Naive B cell (primary cell): ENCODE measurements around the gene PALM2AKAP2. TPM values are rescaled to one million over a fixed set of nuclear protein-coding genes. Genes with fewer than 3 reads are reported as not detected.

Source experiments
- ATAC-seq, 2 donors: fragments of 150-1000 bp; cut with Tn5 transposase; 2 replicates each; pipeline ENCODE4 v1.10.0; 2021; ENCODE audit warnings: low read depth in 2 of 2, mild to moderate bottlenecking in 2 of 2, moderate library complexity in 2 of 2
- DNase-seq: peaks from one replicate; pipeline ENCODE4 v3.0.0; 2022
- H3K27ac Mint-ChIP-seq, 6 donors: one replicate each; pipeline ENCODE4 v1.8.0; 2020 to 2022; ENCODE audit warnings: mild to moderate bottlenecking in 6 of 6, mixed read lengths in 6 of 6, moderate library complexity in 5 of 6, inconsistent platforms in 2 of 6
- H3K27me3 Mint-ChIP-seq, 3 donors: one replicate each; pipeline ENCODE4 v1.8.0; 2021 to 2022; ENCODE audit warnings: mixed read lengths in 3 of 3, mild to moderate bottlenecking in 1 of 3
- H3K36me3 Mint-ChIP-seq, 2 donors: one replicate each; pipeline ENCODE4 v1.8.0; 2020 to 2022; ENCODE audit warnings: mixed read lengths in 2 of 2, inconsistent platforms in 1 of 2, mild to moderate bottlenecking in 1 of 2
- H3K4me1 Mint-ChIP-seq, 3 donors: one replicate each; pipeline ENCODE4 v1.8.0; 2020 to 2022; ENCODE audit warnings: mixed read lengths in 3 of 3, inconsistent platforms in 1 of 3, mild to moderate bottlenecking in 1 of 3, moderate library complexity in 1 of 3
- H3K4me3 Mint-ChIP-seq, 8 donors: one replicate each; pipeline ENCODE4 v1.8.0; 2020 to 2022; ENCODE audit warnings: mild to moderate bottlenecking in 8 of 8, mixed read lengths in 8 of 8, moderate library complexity in 8 of 8, inconsistent platforms in 2 of 8
- H3K9me3 Mint-ChIP-seq, 7 donors: one replicate each; pipeline ENCODE4 v1.8.0; 2020 to 2022; ENCODE audit warnings: mixed read lengths in 7 of 7, mild to moderate bottlenecking in 5 of 7, inconsistent platforms in 2 of 7, moderate library complexity in 1 of 7
- polyA plus RNA-seq, 6 donors: library from polyadenylated mRNA; unstranded; fragments of 300-500 nt; fragmentation: Illumina TruSeq; gene quantifications; one replicate each; pipeline ENCODE4 v1.2.3, GENCODE V29; 2021; ENCODE audit warnings: low read depth in 6 of 6

Gene PALM2AKAP2
- polyA plus RNA-seq, 6 donors from 2014 or later: 0.08 TPM; not detected in 5

DNA sequence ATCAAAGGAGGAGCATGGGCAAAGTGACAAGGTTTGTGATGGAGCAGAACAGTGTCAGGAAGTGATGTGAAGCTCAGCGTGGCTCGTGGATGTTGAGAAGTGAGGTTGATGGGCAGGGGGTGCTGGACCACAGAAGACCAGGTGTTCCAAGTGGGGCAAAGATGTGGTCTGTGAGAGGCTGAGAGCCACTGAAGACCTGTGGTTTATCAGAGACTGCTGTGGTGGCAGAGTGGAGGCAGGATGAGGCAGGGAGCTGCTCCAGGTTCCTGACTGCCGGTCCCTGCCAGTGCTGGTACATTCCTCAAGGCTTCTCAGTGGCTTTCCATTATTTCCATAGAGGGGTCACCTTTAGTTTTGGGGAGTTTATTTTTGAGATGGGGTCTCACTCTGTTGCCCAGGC, 19.1 kb downstream of the PALM2AKAP2 start:
- Mint-ChIP-seq H3K9me3 (no peaks in the 10 kb centered on the region), H3K27me3 (peaks cover 0 to 32% (median 18%) of the 10 kb centered on the region in 3 donors), H3K4me1 (no peaks in the 10 kb centered on the region), H3K27ac (no peak overlapping the region), H3K4me3 (no peak overlapping the region), H3K36me3 (no peaks in the 10 kb centered on the region)
- ATAC-seq (no peak), DNase-seq (no peak)

DNA sequence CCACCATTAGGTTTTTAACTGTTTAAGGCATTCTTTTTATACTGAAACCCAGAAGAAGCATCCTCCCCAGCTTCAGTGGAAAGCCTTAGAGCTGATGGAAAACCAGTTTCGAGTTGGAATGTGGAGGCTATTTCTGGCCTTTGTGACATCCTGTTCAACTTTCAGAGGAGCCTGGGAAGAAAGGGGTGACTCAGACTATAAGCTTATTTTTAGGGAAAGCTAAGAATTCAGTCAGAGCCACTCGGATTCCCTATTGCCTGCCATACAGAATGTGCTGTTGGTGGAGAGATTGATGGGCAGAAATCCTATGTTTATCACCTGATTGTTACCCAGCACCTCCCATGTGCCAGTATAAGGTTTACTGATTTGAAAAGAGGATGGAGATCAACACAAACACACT, 19.8 kb downstream of the PALM2AKAP2 start:
- H3K36me3 Mint-ChIP-seq: no peaks in the 10 kb centered on the region
- H3K4me1 Mint-ChIP-seq: no peaks in the 10 kb centered on the region
- no peaks in the 10 kb centered on the region for H3K9me3 Mint-ChIP-seq
- H3K27me3 Mint-ChIP-seq: peaks cover 0 to 32% (median 18%) of the 10 kb centered on the region in 3 donors
- no peak for ATAC-seq
- no peak overlapping the region for H3K4me3 Mint-ChIP-seq
- DNase-seq: no peak
- no peak overlapping the region for H3K27ac Mint-ChIP-seq

DNA sequence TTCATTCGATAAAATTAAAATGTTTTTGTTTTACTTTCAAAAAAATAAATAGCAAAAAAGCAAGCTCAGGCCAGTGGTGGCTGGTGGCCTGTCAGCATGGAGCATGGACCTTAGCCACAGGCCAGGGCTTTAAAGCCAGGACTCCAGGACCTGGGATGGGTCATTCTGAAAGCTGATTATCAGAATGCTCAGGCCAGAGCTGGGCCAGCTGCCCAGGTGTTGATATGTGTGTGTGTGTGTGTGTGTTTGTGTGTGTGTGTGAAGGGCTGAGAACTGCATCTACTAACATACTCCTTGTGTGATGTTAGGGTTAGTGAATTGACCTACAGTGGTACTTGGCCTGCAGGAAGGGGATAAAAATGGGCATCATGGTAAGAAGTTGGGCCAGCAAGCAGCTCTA, 21.5 kb downstream of the PALM2AKAP2 start:
- ATAC-seq: no peak
- Mint-ChIP-seq H3K9me3 (no peaks in the 10 kb centered on the region), H3K4me1 (no peaks in the 10 kb centered on the region), H3K27me3 (peaks cover 2 to 31% (median 22%) of the 10 kb centered on the region in 3 donors), H3K27ac (peak overlapping the region in 1 of 6 donors; percentile 70), H3K4me3 (no peak overlapping the region), H3K36me3 (no peaks in the 10 kb centered on the region)
- DNase-seq: no peak

DNA sequence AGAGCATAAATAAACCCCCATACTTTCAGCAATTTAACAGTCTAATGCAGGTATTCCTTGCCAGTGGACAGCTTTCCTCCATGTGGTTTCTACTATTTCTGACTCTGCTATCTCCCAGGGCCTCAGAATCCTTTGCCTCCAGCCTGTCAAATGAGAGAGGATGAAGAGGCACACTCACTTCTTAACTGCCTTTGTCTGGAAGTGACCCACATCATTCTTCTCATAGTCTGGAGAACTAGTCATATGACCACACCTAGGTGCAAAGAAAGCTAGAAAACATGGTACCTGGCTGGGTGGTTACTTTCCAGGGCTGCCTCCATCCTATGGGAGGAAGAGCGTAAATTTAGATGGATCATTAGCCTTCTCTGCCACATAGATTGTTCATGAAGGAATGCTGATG, 22.5 kb downstream of the PALM2AKAP2 start:
- DNase-seq: no peak
- ATAC-seq: no peak
- Mint-ChIP-seq H3K27me3 (peaks cover 11 to 38% (median 29%) of the 10 kb centered on the region in 3 donors), H3K9me3 (peaks cover 0 to 3% (median 0%) of the 10 kb centered on the region in 7 donors), H3K36me3 (no peaks in the 10 kb centered on the region), H3K4me1 (no peaks in the 10 kb centered on the region), H3K27ac (no peak overlapping the region), H3K4me3 (no peak overlapping the region)

DNA sequence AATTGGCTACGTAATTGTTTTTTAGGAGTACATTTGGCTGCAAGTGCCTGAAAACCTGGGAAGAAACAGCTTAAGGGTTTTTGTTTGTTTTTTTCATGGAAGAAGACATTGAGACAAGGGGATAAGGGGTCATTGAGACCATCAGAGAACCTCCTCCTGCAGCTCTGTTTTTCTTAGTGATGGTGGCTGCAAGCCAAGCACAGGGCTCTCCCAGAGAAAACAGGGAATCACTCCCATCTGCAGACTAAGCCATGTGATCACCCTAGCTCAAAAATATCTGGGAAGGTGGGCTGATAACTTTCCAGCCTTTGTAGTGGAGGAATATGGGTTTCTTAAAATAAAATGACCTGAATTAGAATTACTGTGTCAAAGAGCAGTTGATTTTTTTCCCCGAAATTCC, 25.1 kb downstream of the PALM2AKAP2 start:
- H3K36me3 Mint-ChIP-seq: peaks cover under 1 to 5% of the 10 kb centered on the region in 2 donors
- peaks cover 13 to 26% (median 21%) of the 10 kb centered on the region in 3 donors for H3K27me3 Mint-ChIP-seq
- peaks cover 0 to 22% (median 12%) of the 10 kb centered on the region in 7 donors for H3K9me3 Mint-ChIP-seq
- no peak overlapping the region for H3K27ac Mint-ChIP-seq
- no peaks in the 10 kb centered on the region for H3K4me1 Mint-ChIP-seq
- ATAC-seq (no peak), DNase-seq (no peak)
- H3K4me3 Mint-ChIP-seq: no peak overlapping the region

DNA sequence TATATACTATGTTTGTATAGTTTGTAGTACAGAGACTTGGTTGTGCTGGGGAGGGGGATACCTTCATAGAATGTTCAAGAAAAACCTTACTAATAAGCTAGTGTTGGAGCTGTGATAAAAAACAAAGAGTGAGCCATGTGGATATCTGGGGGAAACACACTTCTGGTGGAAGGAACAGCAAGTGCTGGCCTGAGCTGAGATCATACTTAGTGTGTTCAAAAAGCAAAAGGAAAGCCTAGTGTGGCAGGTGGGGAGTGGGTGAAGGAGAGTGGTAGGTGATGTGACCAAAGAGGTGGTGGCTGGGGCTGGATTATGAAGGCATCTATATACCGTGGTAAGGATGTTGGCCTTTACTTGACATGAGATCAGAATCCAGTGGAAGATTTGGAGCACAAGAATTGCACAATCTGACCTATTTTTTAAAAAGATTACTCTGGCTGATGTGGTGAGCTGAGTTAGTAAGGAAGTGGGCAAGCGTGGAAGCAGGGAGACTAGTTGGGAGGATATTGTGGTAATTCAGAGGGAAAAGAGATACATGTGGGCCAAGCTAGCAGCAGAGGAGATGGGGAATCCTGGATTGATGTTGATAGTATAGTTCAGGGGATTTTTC, 26.6 kb downstream of the PALM2AKAP2 start:
- H3K27me3 Mint-ChIP-seq: peaks cover 25 to 27% (median 25%) of the 10 kb centered on the region in 3 donors
- peaks cover 5 to 8% of the 10 kb centered on the region in 2 donors for H3K36me3 Mint-ChIP-seq
- DNase-seq (no peak), ATAC-seq (no peak)
- no peak overlapping the region for H3K4me3 Mint-ChIP-seq
- peaks cover 3 to 22% (median 12%) of the 10 kb centered on the region in 7 donors for H3K9me3 Mint-ChIP-seq
- no peak overlapping the region for H3K27ac Mint-ChIP-seq
- no peaks in the 10 kb centered on the region for H3K4me1 Mint-ChIP-seq

- no peaks in the 10 kb centered on the region for H3K4me1 Mint-ChIP-seq
- H3K27me3 Mint-ChIP-seq: peaks cover 19 to 25% (median 19%) of the 10 kb centered on the region in 3 donors
- no peak for DNase-seq
- peaks cover 5 to 8% of the 10 kb centered on the region in 2 donors for H3K36me3 Mint-ChIP-seq
- H3K27ac Mint-ChIP-seq: no peak overlapping the region
- no peak for ATAC-seq
- H3K9me3 Mint-ChIP-seq: peaks cover 3 to 22% (median 9%) of the 10 kb centered on the region in 7 donors
- no peak overlapping the region for H3K4me3 Mint-ChIP-seq
These were observed 31.9 kb downstream of the PALM2AKAP2 start for GRCh38 chr9:109811876-109812275.

- DNase-seq (no peak), ATAC-seq (no peak)
- H3K27me3 Mint-ChIP-seq: peaks cover 15 to 21% (median 16%) of the 10 kb centered on the region in 3 donors
- H3K9me3 Mint-ChIP-seq: peaks cover 3 to 22% (median 8%) of the 10 kb centered on the region in 7 donors
- H3K4me1 Mint-ChIP-seq: no peaks in the 10 kb centered on the region
- no peak overlapping the region for H3K4me3 Mint-ChIP-seq
- no peak overlapping the region for H3K27ac Mint-ChIP-seq
- peaks cover 5 to 8% of the 10 kb centered on the region in 2 donors for H3K36me3 Mint-ChIP-seq
These were observed 32.3 kb downstream of the PALM2AKAP2 start for GRCh38 chr9:109812331-109812730.

- no peak overlapping the region for H3K4me3 Mint-ChIP-seq
- peaks cover 3 to 20% (median 8%) of the 10 kb centered on the region in 7 donors for H3K9me3 Mint-ChIP-seq
- H3K27ac Mint-ChIP-seq: no peak overlapping the region
- no peak for DNase-seq
- H3K36me3 Mint-ChIP-seq: peaks cover 5 to 8% of the 10 kb centered on the region in 2 donors
- peaks cover 17 to 23% (median 18%) of the 10 kb centered on the region in 3 donors for H3K27me3 Mint-ChIP-seq
- ATAC-seq: no peak
- H3K4me1 Mint-ChIP-seq: no peaks in the 10 kb centered on the region
These were observed 32.9 kb downstream of the PALM2AKAP2 start for GRCh38 chr9:109812818-109813281.

- H3K4me3 Mint-ChIP-seq: no peak overlapping the region
- DNase-seq (no peak), ATAC-seq (no peak)
- no peaks in the 10 kb centered on the region for H3K4me1 Mint-ChIP-seq
- H3K27ac Mint-ChIP-seq: no peak overlapping the region
- H3K27me3 Mint-ChIP-seq: peaks cover 22 to 28% (median 22%) of the 10 kb centered on the region in 3 donors
- peaks cover under 1 to 8% of the 10 kb centered on the region in 2 donors for H3K36me3 Mint-ChIP-seq
- peaks cover 0 to 16% (median 5%) of the 10 kb centered on the region in 7 donors for H3K9me3 Mint-ChIP-seq
These were observed 33.3 kb downstream of the PALM2AKAP2 start for GRCh38 chr9:109813303-109813702.

- ATAC-seq (no peak), DNase-seq (no peak)
- no peak overlapping the region for H3K4me3 Mint-ChIP-seq
- no peaks in the 10 kb centered on the region for H3K4me1 Mint-ChIP-seq
- H3K9me3 Mint-ChIP-seq: peaks cover 0 to 11% (median 5%) of the 10 kb centered on the region in 7 donors
- H3K27ac Mint-ChIP-seq: no peak overlapping the region
- H3K27me3 Mint-ChIP-seq: peaks cover 22 to 29% (median 23%) of the 10 kb centered on the region in 3 donors
- H3K36me3 Mint-ChIP-seq: peaks cover 0 to 8% of the 10 kb centered on the region in 2 donors
These were observed 33.8 kb downstream of the PALM2AKAP2 start for GRCh38 chr9:109813829-109814228.

- ATAC-seq (no peak), DNase-seq (no peak)
- peaks cover 14 to 22% (median 16%) of the 10 kb centered on the region in 3 donors for H3K27me3 Mint-ChIP-seq
- peaks cover 0 to 3% of the 10 kb centered on the region in 2 donors for H3K36me3 Mint-ChIP-seq
- H3K4me3 Mint-ChIP-seq: no peak overlapping the region
- no peaks in the 10 kb centered on the region for H3K4me1 Mint-ChIP-seq
- no peak overlapping the region for H3K27ac Mint-ChIP-seq
- peaks cover 0 to 2% (median 0%) of the 10 kb centered on the region in 7 donors for H3K9me3 Mint-ChIP-seq
These were observed 35.5 kb downstream of the PALM2AKAP2 start for GRCh38 chr9:109815366-109815947.

- H3K36me3 Mint-ChIP-seq: no peaks in the 10 kb centered on the region
These were observed 36.5 kb downstream of the PALM2AKAP2 start for GRCh38 chr9:109816490-109816889.

More at GRCh38 chr9:109816490-109816889, 36.5 kb downstream of the PALM2AKAP2 start:
- Mint-ChIP-seq H3K4me3 (no peak overlapping the region), H3K9me3 (no peaks in the 10 kb centered on the region), H3K27me3 (peaks cover 6 to 20% (median 8%) of the 10 kb centered on the region in 3 donors), H3K27ac (no peak overlapping the region), H3K4me1 (no peaks in the 10 kb centered on the region)
- no peak for DNase-seq
- ATAC-seq: no peak
